RPMI7951 (cell line): ENCODE results near the gene RAB23. TPM values are rescaled to one million over a fixed set of nuclear protein-coding genes. Genes with fewer than 3 reads are reported as not detected.
"Not testable (repeated sequence)": the region's sequence is repeated elsewhere in the genome, so short reads cannot be mapped to it uniquely, and the experiment has no call there.

ENCODE experiments used
- DNase-seq: peaks from one replicate; pipeline ENCODE4 v3.0.0-alpha.2; 2012; ENCODE audit warnings: low read depth
- total RNA-seq: library from RNA; depleted of rRNA; stranded (reverse); fragments of >200 nt; shearing (Covaris generic); gene quantifications from 2 replicates; pipeline ENCODE4 v1.2.3, GENCODE V29; 2014

Gene RAB23
- total RNA-seq, 1 experiment from 2014 or later, result 51.2 TPM

DNA sequence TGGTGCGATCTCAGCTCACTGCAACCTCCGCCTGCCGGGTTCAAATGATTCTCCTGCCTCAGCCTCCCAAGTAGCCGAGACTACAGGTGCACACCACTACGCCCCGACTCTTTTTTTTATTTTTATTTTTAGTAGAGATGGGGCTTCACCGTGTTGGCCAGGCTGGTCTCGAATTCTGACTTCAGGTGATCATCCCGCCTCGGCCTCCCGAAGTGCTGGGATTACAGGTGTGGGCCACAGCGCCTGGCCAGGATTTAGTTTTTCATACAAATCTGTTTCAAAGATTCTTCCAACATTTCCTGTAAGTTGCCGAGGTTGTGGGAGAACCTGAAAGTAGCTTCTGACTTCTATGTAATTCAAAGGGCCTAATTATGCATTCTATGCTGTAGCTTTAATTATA, 21.4 kb upstream of the RAB23 start:
- not testable (repeated sequence) for DNase-seq

DNA sequence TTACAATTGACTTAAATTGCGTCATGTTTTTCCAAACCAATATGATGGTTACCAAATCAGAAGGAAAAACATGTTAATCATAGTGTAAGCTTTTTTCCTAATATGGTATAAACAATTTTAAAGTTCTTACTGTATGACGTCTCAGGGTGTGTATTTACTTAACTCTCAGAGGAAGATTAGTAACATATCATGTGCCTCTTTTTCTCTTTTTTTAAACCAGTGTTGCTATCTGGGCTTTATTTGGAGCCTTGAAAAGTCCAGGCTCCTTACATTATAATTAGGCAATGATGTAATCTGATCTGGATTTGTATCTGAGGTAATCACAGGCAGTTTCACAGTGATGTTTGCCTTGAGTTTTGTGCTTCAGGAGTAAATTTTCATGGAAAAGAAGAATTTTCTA, 20.4 kb upstream of the RAB23 start:
- DNase-seq, result peak; percentile 62

DNA sequence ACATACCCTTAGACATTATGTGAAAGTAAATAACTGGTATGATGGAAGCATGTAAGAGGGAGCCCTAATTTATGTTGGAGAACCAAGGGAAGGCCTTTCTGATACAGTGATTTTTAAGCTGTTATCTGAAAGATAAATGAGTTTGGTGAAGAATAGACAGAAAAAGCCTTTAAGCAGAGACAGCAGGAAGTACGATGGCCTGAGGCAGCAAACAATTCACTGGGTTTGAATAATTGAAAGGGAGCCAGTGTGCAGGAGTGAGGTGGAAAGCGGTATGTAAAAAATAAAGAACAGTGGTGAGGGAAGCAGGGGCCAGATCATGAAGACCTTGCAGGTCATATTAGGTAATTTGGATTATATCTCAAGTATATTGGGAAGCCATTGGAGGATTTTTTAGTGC, 4.1 kb upstream of the RAB23 start:
- DNase-seq, result peak; percentile 56

DNA sequence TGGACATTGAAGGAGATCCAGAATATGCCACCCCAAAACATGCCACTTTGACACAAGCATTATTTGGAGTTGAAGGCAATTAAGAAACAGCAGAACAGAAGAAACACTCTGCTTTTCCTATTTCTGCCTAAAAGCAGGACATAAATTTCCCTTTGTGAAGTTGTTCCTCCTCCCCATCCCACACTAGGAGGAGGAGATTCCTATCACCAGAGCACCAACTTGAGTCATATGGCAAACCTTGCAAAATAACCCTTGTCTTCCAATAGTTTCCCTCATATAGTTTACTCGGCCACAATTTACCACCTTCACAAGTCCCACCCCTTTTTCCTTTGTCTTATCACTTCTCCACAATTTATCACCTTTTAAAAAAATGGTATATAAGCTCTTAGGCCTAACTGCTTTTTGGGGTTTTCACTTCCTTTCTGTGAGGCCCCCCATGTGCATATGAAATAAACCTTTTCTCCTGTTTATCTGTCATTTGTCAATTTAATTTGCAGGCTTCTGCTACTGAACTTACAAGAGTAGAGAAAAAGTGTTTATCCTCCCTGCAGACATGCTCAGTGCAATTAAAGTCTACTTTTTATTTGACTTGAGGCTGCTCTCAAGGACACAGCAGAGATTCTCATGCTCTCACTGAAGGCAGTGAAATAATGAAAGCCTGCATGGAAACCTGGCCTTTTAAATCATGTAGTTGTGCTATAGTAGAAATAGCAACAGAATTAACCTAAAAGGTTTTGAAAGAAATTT, 2.8 kb upstream of the RAB23 start:
- peak; percentile 61 for DNase-seq

DNA sequence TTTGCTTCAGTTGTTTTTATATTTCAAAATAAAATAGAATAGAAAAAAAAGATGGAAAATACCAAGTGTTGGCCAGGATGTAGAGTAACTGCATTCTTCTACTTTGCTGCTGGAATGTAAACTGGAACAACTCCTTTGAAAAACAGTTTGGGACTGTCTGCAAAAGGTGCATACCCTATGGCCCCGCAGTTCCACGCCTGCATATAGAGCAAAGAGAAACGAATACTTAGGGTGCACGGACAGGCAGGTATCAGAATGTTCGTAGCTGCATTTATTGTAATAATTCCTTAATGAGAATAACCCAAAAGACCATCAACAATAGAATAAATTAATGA, 603 bp upstream of the RAB23 start:
- DNase-seq, result no peak

DNA sequence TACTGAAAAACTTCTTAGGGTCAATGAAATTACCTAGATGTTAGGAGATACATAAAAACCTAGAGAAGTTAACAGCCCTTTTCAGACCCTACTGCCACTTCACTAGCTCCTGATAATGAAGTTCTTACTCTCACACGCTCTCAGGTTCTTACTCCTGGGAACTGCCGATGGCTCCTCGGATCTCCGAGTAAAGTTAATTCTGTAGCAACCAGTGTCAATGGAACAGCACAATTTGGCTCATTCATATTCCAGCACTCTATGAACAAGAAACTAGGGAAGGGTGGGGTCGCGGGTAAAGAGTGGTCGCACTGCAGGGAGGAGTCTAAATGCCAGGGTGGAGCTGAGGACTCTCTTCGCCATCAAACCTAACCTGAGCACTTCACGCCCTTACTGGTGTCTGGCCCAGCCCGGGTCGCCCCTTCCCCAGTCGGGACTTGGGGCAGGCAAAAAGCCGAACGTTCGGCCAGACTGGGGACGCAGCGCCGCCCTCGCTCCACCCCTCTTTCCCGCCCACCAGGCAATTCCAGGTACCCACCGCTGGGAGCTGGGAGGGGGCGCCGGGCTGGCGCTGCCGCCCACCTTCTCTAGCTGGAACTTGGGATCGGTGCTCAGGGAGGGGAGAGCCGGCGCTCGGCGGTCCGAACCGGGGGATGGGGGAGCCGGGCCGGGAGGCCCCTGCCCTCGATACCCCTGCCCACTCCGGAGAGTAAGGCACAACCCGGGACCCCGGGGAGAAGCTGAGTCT, 744 bp downstream of the RAB23 start:
- DNase-seq, result peak; percentile 52

DNA sequence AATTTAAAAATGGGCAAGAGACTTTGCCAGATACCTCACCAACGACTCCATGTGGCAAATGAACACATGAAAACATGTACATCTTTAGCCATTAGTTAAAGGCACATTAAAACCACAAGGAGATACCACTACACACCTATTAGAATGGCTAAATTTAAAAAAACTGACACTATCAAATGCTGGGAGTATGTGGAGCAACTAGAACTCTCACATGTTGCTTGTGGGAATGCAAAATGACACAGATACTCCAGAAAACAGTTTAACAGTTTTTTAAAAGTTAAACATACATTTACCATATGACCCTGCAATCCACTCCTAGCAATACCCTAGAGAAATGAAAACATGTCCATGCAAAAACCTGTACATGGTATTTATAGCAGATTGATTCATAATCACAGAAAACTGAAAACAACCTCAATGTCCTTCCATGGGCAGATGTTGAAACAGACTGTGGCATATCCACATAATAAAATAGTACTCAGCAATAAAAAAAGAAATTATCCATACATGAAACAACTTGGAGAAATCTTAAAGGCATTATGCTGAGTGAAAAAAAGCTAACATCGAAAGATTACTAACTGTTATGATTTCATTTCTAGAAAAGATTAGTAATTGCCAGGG, 1.9 kb downstream of the RAB23 start:
- DNase-seq, result no peak

DNA sequence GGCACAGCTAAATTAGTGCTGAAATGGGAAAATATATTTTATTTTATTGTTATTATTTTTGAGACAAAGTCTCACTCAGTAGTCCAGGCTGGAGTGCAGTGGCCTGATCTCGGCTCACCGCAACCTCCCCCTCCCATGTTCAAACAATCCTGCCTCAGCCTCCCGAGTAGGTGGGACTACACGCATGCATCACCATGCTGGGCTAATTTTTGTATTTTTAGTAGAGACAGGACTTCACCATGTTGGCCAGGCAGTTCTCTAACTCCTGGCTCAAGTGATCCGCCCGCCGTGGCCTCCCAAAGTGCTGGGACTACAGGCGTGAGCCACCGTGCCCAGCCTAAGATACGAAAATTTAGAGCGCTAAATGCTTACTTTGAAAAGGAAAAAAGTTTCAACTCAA, 4.8 kb downstream of the RAB23 start:
- no peak for DNase-seq

DNA sequence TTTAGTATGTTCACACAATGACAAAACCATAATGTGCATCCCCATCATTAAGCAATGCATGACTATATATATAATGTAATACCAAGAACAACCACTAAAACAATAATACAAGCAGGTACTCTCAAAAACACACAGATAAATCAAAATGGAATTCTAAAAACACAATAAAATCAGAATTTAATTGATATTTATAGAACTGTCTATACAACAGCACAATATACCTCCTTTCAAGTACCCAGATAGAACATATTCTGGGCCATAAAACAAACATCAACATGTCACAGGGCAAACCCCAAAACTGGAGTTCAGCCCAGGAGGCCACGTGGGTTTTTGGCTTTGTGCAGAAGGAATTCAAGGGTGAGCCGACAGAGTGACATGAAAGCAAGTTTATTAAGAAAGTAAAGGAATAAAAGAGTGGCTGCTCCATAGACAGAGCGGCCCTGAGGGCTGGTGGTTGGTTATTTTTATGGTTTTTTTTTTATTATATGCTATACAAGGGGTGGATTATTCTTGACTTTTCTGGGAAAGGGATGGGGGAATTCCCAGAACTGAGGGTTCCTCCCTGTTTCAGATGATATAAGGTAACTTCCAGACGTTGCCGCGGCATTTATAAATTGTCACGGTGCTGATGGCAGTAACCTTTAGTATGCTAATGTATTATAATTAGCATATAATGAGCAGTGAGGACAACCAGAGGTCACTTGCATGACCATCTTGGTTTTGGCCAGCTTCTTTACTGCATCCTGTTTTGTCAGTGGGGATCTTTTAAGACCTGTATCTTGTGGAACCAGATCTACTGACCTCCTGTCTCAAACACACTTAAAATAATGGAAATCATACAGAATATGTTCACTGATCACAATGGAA, 5.6 kb downstream of the RAB23 start:
- peak; percentile 72 for DNase-seq

DNA sequence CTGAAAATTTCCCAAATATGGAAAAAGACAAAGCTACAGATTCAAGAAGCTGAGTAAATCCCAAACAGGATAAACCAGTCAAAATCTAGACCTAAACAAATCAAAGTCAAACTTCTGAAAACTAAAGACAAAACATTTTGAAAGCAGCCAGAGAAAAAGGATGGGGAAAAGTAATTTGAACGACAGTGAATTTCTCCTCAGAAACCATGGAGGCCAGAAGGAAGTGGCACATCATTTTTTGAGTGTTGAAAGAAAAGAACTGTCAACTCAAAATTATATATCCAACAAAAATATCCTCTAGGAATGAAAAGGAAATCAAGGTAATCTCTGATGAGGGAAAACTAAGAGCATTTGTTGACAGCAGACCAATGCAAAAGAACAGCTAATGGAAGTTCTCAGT, 6.8 kb downstream of the RAB23 start:
- DNase-seq, result no peak

DNA sequence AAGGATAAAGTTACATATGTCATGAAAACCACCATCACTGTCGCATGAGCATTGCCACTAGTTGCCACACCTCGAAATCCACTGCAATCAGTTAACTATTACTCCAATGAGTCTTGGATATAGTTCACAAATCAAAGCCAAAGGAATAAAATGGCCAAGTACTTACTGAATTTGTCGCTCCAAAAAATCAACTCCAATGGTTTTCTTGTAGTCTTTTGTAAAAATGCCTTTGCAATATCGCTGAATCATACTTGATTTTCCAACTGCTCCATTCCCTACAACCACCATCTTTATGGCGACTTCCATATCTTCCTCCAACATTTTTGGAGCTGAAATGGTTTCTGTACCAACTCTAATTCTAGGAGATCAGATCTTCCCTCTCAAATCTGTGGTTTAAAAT, 12.0 kb downstream of the RAB23 start:
- DNase-seq, result no peak

DNA sequence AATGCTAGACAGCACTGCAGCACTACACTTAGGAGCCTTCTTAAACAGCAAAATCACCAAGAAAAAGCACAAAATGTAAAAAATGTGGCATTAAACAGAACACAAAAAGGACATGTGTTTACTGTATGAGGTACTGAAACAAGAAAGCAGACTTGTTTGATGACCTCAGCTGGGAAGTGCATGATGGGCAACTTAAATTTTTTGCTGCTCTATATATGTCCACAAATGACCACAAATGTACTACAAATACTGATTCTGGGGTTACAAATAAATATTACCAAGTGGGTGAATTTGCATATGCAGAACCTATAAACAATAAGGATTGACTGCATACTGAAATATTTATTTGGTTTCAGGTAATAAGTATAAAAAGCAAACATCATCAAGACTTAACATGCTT, 13.1 kb downstream of the RAB23 start:
- no peak for DNase-seq

DNA sequence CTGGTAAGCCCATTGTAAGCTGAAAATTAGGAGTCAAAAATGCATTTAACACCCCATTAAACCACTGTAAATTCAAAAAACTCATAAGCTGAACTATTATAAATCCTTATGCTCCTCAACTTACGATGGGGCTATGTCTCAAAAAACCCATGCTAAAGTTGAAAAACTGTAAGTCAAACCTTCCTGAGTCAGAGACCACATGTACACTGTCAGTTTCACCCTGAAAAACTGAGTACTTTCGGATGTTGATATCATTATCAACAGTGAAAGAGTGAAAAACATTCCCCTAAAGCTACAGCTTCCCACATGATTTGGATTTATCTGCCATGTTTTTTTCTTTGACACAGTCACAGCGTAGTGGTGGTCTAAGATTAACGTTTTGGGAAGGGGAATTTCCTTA, 14.2 kb downstream of the RAB23 start:
- DNase-seq, result no peak

DNA sequence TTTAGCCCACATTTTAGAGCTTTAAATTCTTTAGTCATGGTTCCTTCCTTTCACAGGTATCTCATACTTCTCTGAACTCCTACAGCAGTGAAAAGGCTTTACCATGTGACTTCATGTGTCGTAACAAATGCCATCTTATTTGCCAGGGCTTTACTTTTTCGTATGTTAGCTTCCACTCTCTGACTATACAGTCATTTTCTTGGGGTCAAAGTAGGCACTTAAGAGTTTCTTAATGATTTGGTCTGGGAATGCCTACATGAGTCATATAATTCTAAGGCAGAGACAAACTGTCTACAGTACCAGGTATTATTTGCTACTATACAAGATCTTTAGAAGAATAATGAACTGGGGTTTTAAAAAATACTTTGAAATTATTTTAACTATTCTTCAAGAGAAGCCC, 15.0 kb downstream of the RAB23 start:
- DNase-seq, result peak; percentile 49

DNA sequence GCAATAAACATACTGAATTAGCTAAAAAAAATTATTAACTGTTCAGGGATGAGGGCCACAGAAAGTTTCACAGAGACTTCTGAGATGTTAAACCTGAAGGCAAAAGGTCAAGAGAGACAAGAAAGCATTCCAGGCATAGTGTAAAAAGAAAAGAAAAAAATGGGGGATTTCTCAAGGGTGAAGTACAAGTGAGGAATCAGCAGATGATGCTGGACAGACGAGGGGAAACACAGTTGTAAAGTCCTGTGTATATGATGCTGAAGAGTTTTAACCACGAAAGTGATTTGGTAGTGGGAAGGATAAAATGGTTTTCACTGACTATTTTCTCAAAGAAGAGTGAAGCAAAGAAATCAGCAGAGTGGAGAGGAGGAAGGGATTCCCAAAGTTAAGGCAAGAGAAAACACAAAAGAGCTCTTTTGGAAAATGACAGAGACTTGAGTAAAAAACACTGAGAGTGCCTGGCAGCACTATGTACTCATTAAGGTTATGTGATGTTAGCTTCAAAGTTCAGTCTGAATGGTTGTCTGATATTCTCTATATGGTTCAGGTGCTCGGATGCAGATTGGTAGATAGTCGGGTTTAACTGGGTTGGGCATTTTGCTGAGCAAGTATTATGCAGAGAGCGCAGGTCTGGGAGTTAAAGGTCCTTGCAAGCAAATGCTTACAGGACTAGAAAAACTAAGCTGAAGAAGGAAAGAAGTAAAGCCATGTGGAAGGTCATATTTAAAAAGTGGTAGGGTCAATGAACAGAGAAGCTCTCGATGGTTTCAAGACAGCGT, 16.4 kb downstream of the RAB23 start:
- no peak for DNase-seq

DNA sequence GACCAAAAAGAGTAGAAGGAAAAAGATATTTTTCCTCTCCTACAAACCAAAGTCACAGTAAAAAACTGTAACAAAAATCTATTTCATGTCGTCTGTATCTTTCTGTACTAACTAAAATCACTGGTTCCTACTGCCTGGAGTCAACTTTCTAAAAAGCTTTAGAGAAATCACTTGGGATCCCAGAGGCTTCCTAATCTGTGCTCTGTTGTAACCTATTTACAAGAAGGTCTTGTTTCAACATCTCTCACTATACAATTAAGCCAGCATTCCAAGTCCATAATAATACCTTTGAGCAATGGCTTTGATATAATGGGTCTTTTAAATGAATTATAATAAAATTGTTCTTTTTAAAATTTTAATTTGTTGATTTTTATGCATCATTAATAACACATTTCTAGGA, 20.4 kb downstream of the RAB23 start:
- no peak for DNase-seq

DNA sequence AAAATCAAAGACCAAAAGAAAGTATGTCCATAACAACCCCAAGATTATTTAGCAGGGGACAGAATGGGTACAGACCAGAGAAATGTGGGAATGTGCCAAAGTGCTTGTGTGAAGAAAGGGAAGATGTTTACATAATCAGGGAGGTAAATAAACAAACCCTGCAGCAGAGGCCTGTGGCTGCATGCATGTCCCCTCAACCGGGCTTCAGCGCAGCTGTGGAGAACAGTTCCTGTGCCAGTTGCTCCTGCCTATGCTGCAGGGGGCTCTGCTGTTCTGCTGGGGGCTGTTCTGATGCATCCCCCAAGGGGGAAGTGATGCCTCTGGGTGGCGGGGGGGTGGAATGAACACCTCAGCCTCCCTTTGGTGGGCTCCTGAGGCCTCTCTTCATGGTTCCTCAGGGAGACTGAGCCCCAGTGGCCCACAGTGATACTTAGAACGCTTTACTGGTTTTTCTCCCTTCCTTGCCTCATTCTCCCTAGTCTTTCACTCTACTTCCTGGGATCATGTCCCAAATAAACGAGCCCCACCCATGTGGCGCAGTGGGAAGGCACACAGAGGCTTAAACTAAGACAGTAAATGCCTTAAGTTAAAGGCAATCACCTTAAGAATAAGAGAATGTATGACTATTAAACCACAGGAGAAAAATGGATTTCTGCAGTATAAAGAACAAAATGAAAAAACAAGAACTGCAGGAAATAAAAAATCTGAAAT, 23.0 kb downstream of the RAB23 start:
- DNase-seq, result no peak

DNA sequence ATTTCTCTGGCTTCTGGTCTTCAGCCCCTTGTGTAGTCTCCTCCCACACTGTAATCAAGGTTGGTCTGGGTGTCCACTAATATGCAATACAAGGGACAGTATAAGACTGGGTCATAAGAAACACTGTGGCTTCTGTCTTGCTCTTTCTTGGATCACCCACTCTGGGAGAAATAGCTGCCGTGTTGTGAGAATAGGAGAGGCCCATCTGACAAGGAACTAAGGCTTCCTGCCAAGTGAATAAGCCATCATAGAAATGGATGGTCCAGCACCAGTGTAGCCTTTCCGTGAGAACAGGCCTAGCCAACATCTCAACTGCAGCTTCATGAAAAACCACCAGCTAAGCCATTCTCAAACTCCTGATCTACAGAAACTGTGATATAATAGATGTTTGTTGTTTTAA, 26.6 kb downstream of the RAB23 start:
- DNase-seq, result no peak

DNA sequence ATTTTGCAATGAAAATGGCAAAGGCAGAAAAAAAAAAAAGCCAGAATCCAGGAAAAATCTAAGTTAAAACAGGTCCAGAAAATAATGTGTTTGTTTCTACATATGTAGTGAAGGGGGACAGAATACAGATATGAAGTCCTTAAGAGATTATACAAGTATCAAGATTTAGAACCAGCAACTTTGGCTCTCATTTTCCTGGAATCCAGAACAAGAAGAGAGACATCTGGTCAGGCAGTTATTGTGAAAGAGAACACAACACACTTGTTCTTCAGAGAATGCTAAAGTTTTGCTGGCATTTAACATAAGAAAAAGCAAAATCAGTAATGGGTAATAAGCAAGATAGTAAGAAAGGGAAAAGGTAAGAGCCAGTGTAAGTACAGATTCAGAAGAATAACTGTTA, 28.9 kb downstream of the RAB23 start:
- DNase-seq, result no peak

DNA sequence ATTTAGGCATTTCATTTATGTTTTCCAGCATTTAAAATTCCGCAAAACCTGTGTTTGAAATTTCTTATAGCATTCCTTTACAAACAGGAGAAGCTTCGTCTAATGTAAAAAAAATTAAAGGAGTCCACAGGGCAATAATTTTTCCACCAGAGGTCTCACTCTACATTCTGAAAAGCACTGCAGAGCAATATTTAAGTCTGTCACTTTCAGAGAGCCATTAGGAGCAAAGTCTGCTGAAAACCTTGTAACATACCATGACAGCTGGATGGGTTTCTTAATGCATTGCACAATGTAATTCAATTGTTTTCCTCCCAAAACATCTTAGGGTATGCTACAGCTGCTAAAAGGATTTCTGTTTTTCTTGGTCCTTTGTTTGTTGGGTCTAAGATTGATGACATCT, 32.0 kb downstream of the RAB23 start:
- peak; percentile 42 for DNase-seq

DNA sequence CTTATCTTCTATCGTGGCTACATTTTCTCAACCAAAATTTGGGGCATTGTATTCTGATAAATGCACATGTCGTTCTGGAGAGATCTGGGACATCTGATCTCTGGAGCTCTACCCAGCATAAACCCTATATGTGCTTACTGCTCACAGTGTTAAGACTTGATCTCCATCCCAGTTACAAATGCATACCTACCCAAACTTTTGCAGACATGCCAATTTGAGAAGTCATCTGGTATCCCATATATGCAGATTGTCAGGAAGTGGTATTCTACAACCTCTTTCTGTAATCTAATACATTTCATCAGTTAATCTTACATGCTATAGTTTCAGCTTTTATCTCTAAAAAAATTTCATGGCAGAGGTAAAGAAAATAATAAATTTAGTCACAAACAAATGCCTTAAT, 38.8 kb downstream of the RAB23 start:
- no peak for DNase-seq
